Fibroblast of lung (primary cell): ENCODE measurements around the gene SLMAP. TPM values are rescaled to one million over a fixed set of nuclear protein-coding genes. Genes with fewer than 3 reads are reported as not detected.

Source experiments
- DNase-seq, 2 donors: peaks; one replicate each; pipeline versions ENCODE4 v3.0.0 to v3.0.0-alpha.2; 2010; ENCODE audit warnings: low read depth in 2 of 2
- H2AFZ ChIP-seq: 2 replicates; pipeline ENCODE4 v1.5.1; 2012; ENCODE audit warnings: low read length, control low read depth, inconsistent platforms
- H3K27ac ChIP-seq: 2 replicates; pipeline ENCODE4 v1.5.1; 2011; ENCODE audit warnings: low read length, control low read depth; ENCODE audit not compliant: insufficient read depth
- H3K27me3 ChIP-seq: 2 replicates; pipeline ENCODE4 v1.5.1; 2011; ENCODE audit warnings: mild to moderate bottlenecking, low read length; ENCODE audit not compliant: control insufficient read depth, insufficient read depth
- H3K36me3 ChIP-seq: 2 replicates; pipeline ENCODE4 v1.5.1; 2011; ENCODE audit warnings: low read length; ENCODE audit not compliant: control insufficient read depth, insufficient read depth
- H3K4me1 ChIP-seq: 2 replicates; pipeline ENCODE4 v1.5.1; 2011; ENCODE audit warnings: low read length; ENCODE audit not compliant: control insufficient read depth, insufficient read depth; ENCODE audit errors: extremely low read depth
- H3K4me2 ChIP-seq: 2 replicates; pipeline ENCODE4 v1.5.1; 2011; ENCODE audit warnings: low read length, control low read depth; ENCODE audit not compliant: insufficient read depth; ENCODE audit errors: extremely low read depth
- H3K4me3 ChIP-seq, 4 experiments: fragments of 200-600 bp in 1 of 4; sonication (generic) in 1 of 4; replicated peaks in 1 of 4; 2 replicates each; pipeline ENCODE4 v1.5.1; 2011 to 2016; ENCODE audit warnings: low read length in 4 of 4, low read depth in 3 of 4, mild to moderate bottlenecking in 3 of 4, control low read depth in 2 of 4, inconsistent platforms in 1 of 4, mixed read lengths in 1 of 4; ENCODE audit not compliant: insufficient read depth in 1 of 4; ENCODE audit errors: control extremely low read depth in 1 of 4
- H3K79me2 ChIP-seq: 2 replicates; pipeline ENCODE4 v1.5.1; 2012; ENCODE audit warnings: mild to moderate bottlenecking, low read length, inconsistent platforms; ENCODE audit not compliant: control insufficient read depth, insufficient read depth
- H3K9ac ChIP-seq: 2 replicates; pipeline ENCODE4 v1.5.1; 2011; ENCODE audit warnings: mild to moderate bottlenecking, low read length, control low read depth; ENCODE audit not compliant: insufficient read depth
- H3K9me3 ChIP-seq: 2 replicates; pipeline ENCODE4 v1.5.1; 2012; ENCODE audit warnings: low read depth, low read length; ENCODE audit not compliant: control insufficient read depth, insufficient read depth
- H4K20me1 ChIP-seq: 2 replicates; pipeline ENCODE4 v1.5.1; 2011; ENCODE audit warnings: low read length; ENCODE audit not compliant: control insufficient read depth, insufficient read depth; ENCODE audit errors: extremely low read depth
- CTCF ChIP-seq, 2 donors: IDR thresholded peaks in 1 of 2; conservative IDR thresholded peaks in 1 of 2; 1 replicate in 1 of 2; 2 replicates in 1 of 2; pipeline ENCODE4 v1.5.1; 2011 to 2012; ENCODE audit warnings: low read length in 2 of 2, control low read depth in 1 of 2, inconsistent platforms in 1 of 2, low read depth in 1 of 2, mild to moderate bottlenecking in 1 of 2
- EZH2 ChIP-seq: IDR thresholded peaks from 2 replicates; pipeline ENCODE4 v1.5.1; 2012; ENCODE audit warnings: low read length, control low read depth, mild to moderate bottlenecking; ENCODE audit errors: missing control alignments
- polyA plus RNA-seq, 2 donors: library from polyadenylated mRNA; depleted of rRNA in 1 of 2; stranded (reverse) in 1 of 2; unstranded in 1 of 2; fragments of >200 nt; gene quantifications; 2 replicates each; pipeline ENCODE4 v1.2.1, GENCODE V29; 2011 to 2012; ENCODE audit warnings: missing spikeins in 1 of 2
- total RNA-seq: library from RNA; depleted of rRNA; stranded (reverse); fragments of >200 nt; gene quantifications from 2 replicates; pipeline ENCODE4 v1.2.1, GENCODE V29; 2014

Gene SLMAP
- total and polyA plus RNA-seq, 2 donors (not counting 1 experiment from before 2014, with no cell fraction given) = 35.3 to 55.5 TPM

GRCh38 chr3:57785446-57785845 is 29.3 kb downstream of the SLMAP start:
- Histone ChIP-seq H4K20me1 (no peaks in the 10 kb centered on the region), H3K9ac (no peak overlapping the region), H3K27ac (no peak overlapping the region), H3K4me1 (no peaks in the 10 kb centered on the region), H3K79me2 (peaks cover 26% of the 10 kb centered on the region), H3K9me3 (no peaks in the 10 kb centered on the region), H3K4me2 (no peak overlapping the region), H3K4me3 (no peak overlapping the region), H3K27me3 (no peaks in the 10 kb centered on the region), H2AFZ (no peak overlapping the region), H3K36me3 (no peaks in the 10 kb centered on the region)
- DNase-seq = no peak
- TF ChIP-seq CTCF (conservative IDR thresholded peaks at IDR 0.05 in 1 of 2, IDR thresholded peaks at IDR 0.05 in 1 of 2; ENCODE audit: low read depth in 1 of 2, low read length in 2 of 2) (no peak), EZH2 (no peak)

- peak in 1 of 2 donors; percentile 53 for DNase-seq
- Histone ChIP-seq H3K27me3 (no peaks in the 10 kb centered on the region), H3K4me3 (no peak overlapping the region), H3K79me2 (peaks cover 25% of the 10 kb centered on the region), H3K9ac (no peak overlapping the region), H3K4me2 (no peak overlapping the region), H3K36me3 (no peaks in the 10 kb centered on the region), H3K4me1 (no peaks in the 10 kb centered on the region), H2AFZ (no peak overlapping the region), H3K27ac (no peak overlapping the region), H3K9me3 (no peaks in the 10 kb centered on the region), H4K20me1 (no peaks in the 10 kb centered on the region)
- TF ChIP-seq CTCF (conservative IDR thresholded peaks at IDR 0.05 in 1 of 2, IDR thresholded peaks at IDR 0.05 in 1 of 2; ENCODE audit: low read depth in 1 of 2, low read length in 2 of 2) (no peak), EZH2 (no peak)
Observed at GRCh38 chr3:57787867-57788623, 31.9 kb downstream of the SLMAP start.

GRCh38 chr3:57788624-57789018 is 32.5 kb downstream of the SLMAP start:
- no peaks in the 10 kb centered on the region for H3K9me3 ChIP-seq
- H3K27me3 ChIP-seq = no peaks in the 10 kb centered on the region
- no peak overlapping the region for H3K4me3 ChIP-seq
- H3K36me3 ChIP-seq = no peaks in the 10 kb centered on the region
- no peak for DNase-seq
- no peaks in the 10 kb centered on the region for H4K20me1 ChIP-seq
- no peak overlapping the region for H3K4me2 ChIP-seq
- H3K27ac ChIP-seq = no peak overlapping the region
- H3K4me1 ChIP-seq = no peaks in the 10 kb centered on the region
- TF ChIP-seq EZH2 (no peak), CTCF (conservative IDR thresholded peaks at IDR 0.05 in 1 of 2, IDR thresholded peaks at IDR 0.05 in 1 of 2; ENCODE audit: low read depth in 1 of 2, low read length in 2 of 2) (no peak)
- no peak overlapping the region for H3K9ac ChIP-seq
- peaks cover 24% of the 10 kb centered on the region for H3K79me2 ChIP-seq
- no peak overlapping the region for H2AFZ ChIP-seq
